ENCODE results near the gene TGFB3. TPM values are rescaled to one million over a fixed set of nuclear protein-coding genes. Genes with fewer than 3 reads are reported as not detected.

The TGFB3 gene
- total RNA-seq, 1 donor from 2014 or later: 3.9 TPM

DNA sequence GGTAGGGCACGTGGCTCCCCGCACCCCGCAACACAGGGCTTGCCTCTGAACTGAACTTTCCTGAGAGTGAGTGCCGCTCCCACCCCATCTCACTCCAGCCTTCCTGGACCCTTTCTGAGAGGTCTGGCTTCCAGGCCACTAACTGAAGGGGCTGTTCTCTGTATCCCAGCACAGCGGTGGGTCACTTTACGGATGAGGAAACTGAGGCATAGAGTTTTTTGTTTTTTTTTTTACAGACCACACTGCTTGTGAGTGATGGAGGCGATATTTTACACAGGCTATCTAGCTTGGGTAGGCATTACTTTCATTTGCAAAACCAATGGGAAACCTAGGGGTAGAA lies 1.2 kb upstream of the TGFB3 start:
- Mint-ChIP-seq H3K4me1 (ENCODE audit: low read depth) (peaks cover 29% of the 10 kb centered on the region), H3K9me3 (no peaks in the 10 kb centered on the region), H3K27ac (peak overlapping the region; percentile 61), H3K4me3 (ENCODE audit: low read depth) (peak overlapping the region; percentile 74), H3K36me3 (ENCODE audit: low read depth) (no peaks in the 10 kb centered on the region), H3K27me3 (ENCODE audit: low read depth) (peaks cover 22% of the 10 kb centered on the region)
- intact Hi-C loops (cut with micrococcal nuclease): loop anchor here (5.0 to 10.0 kb wide), 2 partner anchors 172 to 406 kb away; partner anchors contain the start of genes FLVCR2 and GPATCH2L
- DNase-seq (ENCODE audit: low spot score): no peak

- H3K4me3 Mint-ChIP-seq (ENCODE audit: low read depth): peak overlapping the region; percentile 83
- H3K36me3 Mint-ChIP-seq (ENCODE audit: low read depth): no peaks in the 10 kb centered on the region
- peaks cover 29% of the 10 kb centered on the region for H3K4me1 Mint-ChIP-seq (ENCODE audit: low read depth)
- H3K9me3 Mint-ChIP-seq: no peaks in the 10 kb centered on the region
- peak; percentile 75 for DNase-seq (ENCODE audit: low spot score)
- peak overlapping the region; percentile 61 for H3K27ac Mint-ChIP-seq
- peaks cover 22% of the 10 kb centered on the region for H3K27me3 Mint-ChIP-seq (ENCODE audit: low read depth)
- intact Hi-C loops (cut with micrococcal nuclease): loop anchor here (1.0 to 10.0 kb wide), 4 partner anchors 76 to 405 kb away; partner anchors contain the start of genes FLVCR2 and GPATCH2L
Observed at GRCh38 chr14:75982266-75983018, 647 bp upstream of the TGFB3 start.

- Mint-ChIP-seq H3K9me3 (no peaks in the 10 kb centered on the region), H3K4me1 (ENCODE audit: low read depth) (peaks cover 21% of the 10 kb centered on the region), H3K36me3 (ENCODE audit: low read depth) (no peaks in the 10 kb centered on the region), H3K27ac (peak overlapping the region; percentile 6), H3K27me3 (ENCODE audit: low read depth) (peaks cover 19% of the 10 kb centered on the region), H3K4me3 (ENCODE audit: low read depth) (peak overlapping the region; percentile 83)
- no peak for DNase-seq (ENCODE audit: low spot score)
- intact Hi-C loops (cut with micrococcal nuclease): loop anchor here (5.0 to 10.0 kb wide), 2 partner anchors 174 to 404 kb away; partner anchors contain the start of genes FLVCR2 and GPATCH2L
Observed at GRCh38 chr14:75980856-75981255, 939 bp downstream of the TGFB3 start.

DNA sequence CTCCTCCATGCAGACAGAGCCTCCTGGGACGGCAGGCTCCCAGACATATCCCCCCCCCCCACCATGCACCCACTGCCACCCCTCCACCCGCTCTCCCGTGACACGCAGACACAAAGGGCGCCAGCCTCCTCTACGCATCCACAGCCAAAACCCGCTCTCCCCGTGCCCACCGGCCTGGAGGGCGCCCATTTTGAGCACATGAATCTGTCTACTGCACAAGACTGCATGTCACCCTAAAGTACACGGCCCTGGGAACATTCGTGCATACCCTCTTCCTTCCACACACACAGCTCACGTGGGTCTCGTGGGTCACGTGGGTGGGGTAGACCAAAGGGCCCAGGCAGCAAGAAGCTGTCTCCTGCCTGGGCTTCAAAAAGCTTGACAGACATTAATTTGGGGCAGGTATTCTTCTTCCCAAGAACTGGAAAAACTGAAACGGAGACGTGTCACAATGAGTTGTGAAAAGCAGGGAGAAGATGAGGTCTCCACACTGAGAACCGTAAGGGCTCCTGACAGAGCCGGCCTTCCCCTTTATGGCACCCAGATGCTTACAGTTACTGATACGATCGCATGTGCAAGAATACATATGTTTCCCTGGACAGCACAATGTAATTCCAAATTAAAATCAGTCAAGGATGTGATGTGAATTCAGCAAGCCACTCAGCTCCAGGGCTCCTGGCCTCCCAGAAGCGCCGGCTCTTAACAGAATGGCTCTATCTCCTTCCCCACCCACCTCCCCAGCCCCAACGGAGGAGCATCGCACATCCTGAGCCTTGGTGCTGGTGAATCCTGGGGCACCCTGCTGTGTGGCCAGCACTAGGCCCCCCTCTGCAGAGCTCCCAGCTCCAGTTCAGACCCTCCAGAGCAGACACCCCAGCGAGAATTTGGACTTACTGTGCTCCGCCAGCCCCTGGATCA lies 1.9 kb downstream of the TGFB3 start:
- intact Hi-C loops (cut with micrococcal nuclease): loop anchor here (5.0 to 10.0 kb wide), 2 partner anchors 175 to 403 kb away; partner anchors contain the start of genes FLVCR2 and GPATCH2L

GRCh38 chr14:75979071-75979571 lies 2.7 kb downstream of the TGFB3 start:
- Mint-ChIP-seq H3K9me3 (no peaks in the 10 kb centered on the region), H3K27me3 (ENCODE audit: low read depth) (peaks cover 13% of the 10 kb centered on the region), H3K27ac (no peak overlapping the region), H3K4me3 (ENCODE audit: low read depth) (no peak overlapping the region), H3K36me3 (ENCODE audit: low read depth) (no peaks in the 10 kb centered on the region), H3K4me1 (ENCODE audit: low read depth) (peaks cover 19% of the 10 kb centered on the region)
- no peak for DNase-seq (ENCODE audit: low spot score)
- intact Hi-C loops (cut with micrococcal nuclease): no loop called here

More for the DNA sequence above, 1.9 kb downstream of the TGFB3 start:
- DNase-seq (ENCODE audit: low spot score): no peak
- peaks cover 19% of the 10 kb centered on the region for H3K4me1 Mint-ChIP-seq (ENCODE audit: low read depth)
- no peak overlapping the region for H3K4me3 Mint-ChIP-seq (ENCODE audit: low read depth)
- H3K36me3 Mint-ChIP-seq (ENCODE audit: low read depth): no peaks in the 10 kb centered on the region
- peaks cover 17% of the 10 kb centered on the region for H3K27me3 Mint-ChIP-seq (ENCODE audit: low read depth)
- H3K27ac Mint-ChIP-seq: no peak overlapping the region
- H3K9me3 Mint-ChIP-seq: no peaks in the 10 kb centered on the region

- Mint-ChIP-seq H3K4me1 (ENCODE audit: low read depth) (peaks cover 19% of the 10 kb centered on the region), H3K9me3 (no peaks in the 10 kb centered on the region), H3K27me3 (ENCODE audit: low read depth) (peaks cover 6% of the 10 kb centered on the region), H3K27ac (no peak overlapping the region), H3K4me3 (ENCODE audit: low read depth) (no peak overlapping the region), H3K36me3 (ENCODE audit: low read depth) (no peaks in the 10 kb centered on the region)
- intact Hi-C loops (cut with micrococcal nuclease): no loop called here
- DNase-seq (ENCODE audit: low spot score): no peak
Observed at GRCh38 chr14:75978249-75978731, 3.5 kb downstream of the TGFB3 start.

DNA sequence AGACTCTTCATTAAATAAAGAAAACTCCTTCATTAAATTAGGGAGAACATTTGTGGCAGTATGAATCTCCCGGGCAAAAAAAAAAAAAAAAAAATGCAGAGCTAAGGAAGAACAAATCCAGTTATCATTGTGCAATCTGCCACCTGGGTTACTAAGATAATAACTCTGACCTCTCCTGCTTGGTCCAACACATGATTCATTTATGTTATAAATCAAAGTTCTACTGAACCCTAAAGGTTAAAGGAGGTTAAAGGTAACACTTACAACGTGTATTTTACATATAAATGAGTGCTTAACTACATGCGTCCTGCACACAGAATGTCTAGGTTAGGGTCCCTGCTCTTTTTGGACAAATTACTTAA lies 4.2 kb downstream of the TGFB3 start:
- Mint-ChIP-seq H3K9me3 (no peaks in the 10 kb centered on the region), H3K4me1 (ENCODE audit: low read depth) (peaks cover 19% of the 10 kb centered on the region), H3K27me3 (ENCODE audit: low read depth) (no peaks in the 10 kb centered on the region), H3K27ac (no peak overlapping the region), H3K4me3 (ENCODE audit: low read depth) (no peak overlapping the region), H3K36me3 (ENCODE audit: low read depth) (no peaks in the 10 kb centered on the region)
- intact Hi-C loops (cut with micrococcal nuclease): no loop called here
- no peak for DNase-seq (ENCODE audit: low spot score)

DNA sequence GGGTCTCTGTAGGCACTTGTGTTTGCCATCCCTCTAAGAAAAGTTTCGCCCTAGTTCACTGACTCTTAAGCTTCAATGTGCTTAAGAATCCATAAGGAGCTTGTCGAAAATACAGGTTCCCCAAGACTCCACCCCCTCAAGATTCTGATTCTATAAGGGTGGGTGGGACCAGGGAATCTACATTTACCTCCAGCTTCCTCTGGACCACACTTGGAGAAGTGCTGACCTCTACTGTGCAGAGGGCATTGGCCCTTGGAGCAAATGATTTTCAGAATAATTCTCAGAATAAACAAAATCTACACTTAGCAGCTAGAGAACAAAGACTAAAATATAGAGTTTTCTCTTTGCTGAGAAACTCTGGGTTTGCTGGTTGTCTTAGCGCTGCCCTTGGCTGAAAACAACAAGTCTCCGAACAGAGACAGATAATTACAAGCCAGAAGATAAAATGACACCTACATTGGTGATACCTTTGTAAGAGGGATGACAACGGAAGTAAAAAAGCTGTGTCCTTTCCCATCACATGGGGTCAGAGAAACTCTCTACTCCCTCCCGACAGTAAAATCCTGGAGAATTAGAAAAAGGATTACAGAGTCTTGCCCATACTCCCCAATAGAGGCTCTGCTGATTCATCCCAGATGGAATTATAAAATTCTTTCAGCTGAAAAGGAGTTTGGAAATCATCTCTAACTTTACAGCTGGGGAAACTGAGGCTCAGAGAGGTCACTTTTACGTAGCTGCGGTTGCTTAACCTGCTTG lies 4.8 kb downstream of the TGFB3 start:
- Mint-ChIP-seq H3K36me3 (ENCODE audit: low read depth) (no peaks in the 10 kb centered on the region), H3K4me1 (ENCODE audit: low read depth) (peaks cover 19% of the 10 kb centered on the region), H3K27ac (no peak overlapping the region), H3K4me3 (ENCODE audit: low read depth) (no peak overlapping the region), H3K27me3 (ENCODE audit: low read depth) (no peaks in the 10 kb centered on the region), H3K9me3 (no peaks in the 10 kb centered on the region)
- no peak for DNase-seq (ENCODE audit: low spot score)
- intact Hi-C loops (cut with micrococcal nuclease): no loop called here

DNA sequence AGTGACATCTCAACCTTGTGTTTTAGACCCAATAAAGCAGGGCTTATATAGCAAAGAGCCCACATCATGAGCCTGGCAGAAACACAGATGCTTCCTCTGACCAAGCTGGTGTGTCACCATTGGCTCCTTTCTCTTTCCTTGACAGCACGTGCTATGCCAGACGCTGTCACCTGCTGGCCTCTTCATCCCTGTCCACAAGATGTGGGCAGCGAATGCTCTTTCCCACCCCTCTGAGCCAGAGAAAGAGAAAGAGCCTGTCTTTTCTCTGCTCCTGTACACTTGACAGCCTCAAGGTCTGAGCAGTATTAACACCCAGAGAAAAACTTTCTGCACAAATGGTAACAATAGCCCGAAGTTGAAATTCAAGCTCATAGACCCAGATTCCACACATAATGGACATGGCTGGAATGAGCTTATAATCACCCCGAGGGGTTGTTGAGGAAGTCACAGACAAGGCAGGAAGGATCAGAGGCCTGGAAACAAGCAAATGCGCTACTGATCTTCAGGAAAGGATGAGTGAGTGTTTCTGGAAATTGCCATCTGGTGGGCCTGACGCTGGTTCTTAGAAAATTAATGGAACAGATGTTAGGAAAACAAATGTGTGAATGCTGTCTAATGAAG lies 8.9 kb downstream of the TGFB3 start:
- Mint-ChIP-seq H3K27me3 (ENCODE audit: low read depth) (no peaks in the 10 kb centered on the region), H3K4me1 (ENCODE audit: low read depth) (no peaks in the 10 kb centered on the region), H3K36me3 (ENCODE audit: low read depth) (no peaks in the 10 kb centered on the region), H3K4me3 (ENCODE audit: low read depth) (no peak overlapping the region), H3K9me3 (no peaks in the 10 kb centered on the region), H3K27ac (no peak overlapping the region)
- intact Hi-C loops (cut with micrococcal nuclease): no loop called here
- no peak for DNase-seq (ENCODE audit: low spot score)

- DNase-seq (ENCODE audit: low spot score): no peak
- Mint-ChIP-seq H3K27me3 (ENCODE audit: low read depth) (no peaks in the 10 kb centered on the region), H3K4me3 (ENCODE audit: low read depth) (no peak overlapping the region), H3K9me3 (no peaks in the 10 kb centered on the region), H3K27ac (no peak overlapping the region), H3K4me1 (ENCODE audit: low read depth) (no peaks in the 10 kb centered on the region), H3K36me3 (ENCODE audit: low read depth) (no peaks in the 10 kb centered on the region)
- intact Hi-C loops (cut with micrococcal nuclease): no loop called here
Observed at GRCh38 chr14:75971509-75971908, 10.3 kb downstream of the TGFB3 start.

GRCh38 chr14:75970989-75971388 lies 10.8 kb downstream of the TGFB3 start:
- H3K27me3 Mint-ChIP-seq (ENCODE audit: low read depth): no peaks in the 10 kb centered on the region
- intact Hi-C loops (cut with micrococcal nuclease): no loop called here
- no peak overlapping the region for H3K27ac Mint-ChIP-seq
- no peaks in the 10 kb centered on the region for H3K36me3 Mint-ChIP-seq (ENCODE audit: low read depth)
- H3K9me3 Mint-ChIP-seq: no peaks in the 10 kb centered on the region
- no peak overlapping the region for H3K4me3 Mint-ChIP-seq (ENCODE audit: low read depth)
- H3K4me1 Mint-ChIP-seq (ENCODE audit: low read depth): no peaks in the 10 kb centered on the region
- DNase-seq (ENCODE audit: low spot score): no peak

DNA sequence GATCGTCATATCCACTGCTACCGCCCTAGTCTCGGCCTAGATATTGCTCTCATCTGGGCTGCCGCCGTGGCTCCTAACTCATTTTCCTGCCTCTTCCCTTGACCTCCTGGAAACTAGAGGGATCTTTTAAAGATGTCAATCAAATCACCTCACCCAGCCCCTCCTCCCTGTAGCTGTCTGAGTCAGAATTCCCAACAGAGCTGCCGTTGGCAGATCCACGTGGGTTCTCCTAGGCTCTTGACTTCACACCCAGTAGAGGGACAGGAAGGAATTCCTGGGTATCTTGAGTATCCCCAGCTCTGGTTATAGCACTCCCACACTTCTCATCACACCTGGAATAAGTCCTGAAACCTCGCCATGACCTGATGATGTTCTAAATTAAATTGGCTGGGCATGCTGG lies 11.9 kb downstream of the TGFB3 start:
- intact Hi-C loops (cut with micrococcal nuclease): no loop called here
- Mint-ChIP-seq H3K9me3 (no peaks in the 10 kb centered on the region), H3K36me3 (ENCODE audit: low read depth) (no peaks in the 10 kb centered on the region), H3K27me3 (ENCODE audit: low read depth) (no peaks in the 10 kb centered on the region), H3K4me3 (ENCODE audit: low read depth) (no peak overlapping the region), H3K4me1 (ENCODE audit: low read depth) (no peaks in the 10 kb centered on the region), H3K27ac (no peak overlapping the region)
- DNase-seq (ENCODE audit: low spot score): no peak
